Panc1 (cell line): ENCODE results near the gene ANKRD13A. TPM values are rescaled to one million over a fixed set of nuclear protein-coding genes. Genes with fewer than 3 reads are reported as not detected.

Experiments
- ATAC-seq: fragments of 200-7000 bp; cut with Tn5 transposase; 2 replicates; pipeline ENCODE4 v1.9.1; 2020; ENCODE audit warnings: mild to moderate bottlenecking, moderate library complexity
- BruUV-seq: library from RNA; stranded (reverse); fragments of 400-500 nt; replicated peaks from 2 replicates; lab custom pipeline; 2021; lab: Mats Ljungman, UMichigan
- CTCF ChIA-PET: fragments of 300-600 bp; sonication (Branson Sonifier 250); formaldehyde crosslinking; loops from one replicate; lab custom pipeline; 2022; ENCODE audit warnings: antibody characterized with exemption; lab: Charles Lee
- POLR2A ChIA-PET: fragments of 300-600 bp; sonication (Branson Sonifier 250); formaldehyde crosslinking; loops from one replicate; lab custom pipeline; 2022; ENCODE audit warnings: antibody characterized with exemption; lab: Charles Lee
- DNase-seq: peaks from one replicate; pipeline ENCODE4 v3.0.0-alpha.2; 2010; ENCODE audit warnings: low read depth, low spot score
- H3K27ac ChIP-seq: 2 replicates; pipeline ENCODE4 v1.5.1; 2011; ENCODE audit warnings: mild to moderate bottlenecking, low read length, inconsistent platforms
- H3K27me3 ChIP-seq: fragments of 200-500 bp; sonication (Bioruptor generic); 2 replicates; pipeline ENCODE4 v1.6.0; 2014; ENCODE audit warnings: low read length, inconsistent platforms; ENCODE audit not compliant: control insufficient read depth, insufficient read depth
- H3K36me3 ChIP-seq: fragments of 200-500 bp; sonication (Bioruptor generic); 2 replicates; pipeline ENCODE4 v1.5.1; 2014; ENCODE audit warnings: inconsistent platforms, mild to moderate bottlenecking, low read length, moderate library complexity; ENCODE audit not compliant: control insufficient read depth, insufficient read depth
- H3K4me1 ChIP-seq: 2 replicates; pipeline ENCODE4 v1.5.1; 2011; ENCODE audit warnings: inconsistent platforms, mild to moderate bottlenecking, low read length, moderate library complexity; ENCODE audit not compliant: control insufficient read depth, insufficient read depth
- H3K4me3 ChIP-seq, 2 experiments: 2 replicates each; pipeline ENCODE4 v1.5.1; 2011 to 2012; ENCODE audit warnings: low read depth in 2 of 2, low read length in 2 of 2, mild to moderate bottlenecking in 2 of 2, inconsistent platforms in 1 of 2, moderate library complexity in 1 of 2
- H3K9me3 ChIP-seq: fragments of 200-500 bp; sonication (Bioruptor generic); 2 replicates; pipeline ENCODE4 v1.5.1; 2014; ENCODE audit warnings: low read depth, mild to moderate bottlenecking, inconsistent platforms, low read length, moderate library complexity; ENCODE audit not compliant: control insufficient read depth, insufficient read depth
- CTCF ChIP-seq: fragments of 450-650 bp; IDR thresholded peaks from 2 replicates; pipeline ENCODE4 v1.5.1; 2017; ENCODE audit warnings: mild to moderate bottlenecking
- POLR2AphosphoS5 ChIP-seq: IDR thresholded peaks from 2 replicates; pipeline ENCODE4 v1.6.1; 2012; ENCODE audit warnings: mild to moderate bottlenecking, low read depth, low read length, moderate library complexity
- REST ChIP-seq, 2 experiments: IDR thresholded peaks; 2 replicates each; pipeline ENCODE4 v1.6.1; 2011 to 2012; ENCODE audit warnings: low read depth in 2 of 2, control low read depth in 1 of 2, low read length in 1 of 2, mild to moderate bottlenecking in 1 of 2, moderate library complexity in 1 of 2; ENCODE audit not compliant: insufficient read depth in 1 of 2
- SIN3A ChIP-seq: IDR thresholded peaks from 2 replicates; pipeline ENCODE4 v1.6.1; 2012; ENCODE audit warnings: low read depth, mild to moderate bottlenecking, low read length, moderate library complexity, borderline replicate concordance; ENCODE audit not compliant: insufficient read depth
- TCF7L2 ChIP-seq: IDR thresholded peaks from 2 replicates; pipeline ENCODE4 v1.6.1; 2011; ENCODE audit warnings: mild to moderate bottlenecking, low read depth, low read length, inconsistent platforms
- in situ Hi-C: cut with HindIII; loops from 2 replicates; pipeline ENCODE4 v1.10.0; 2016; ENCODE audit warnings: low sequenced_read_pairs, low pct_unique_long_range_greater_than_20kb
- intact Hi-C: fragments of 100-400 bp; cut with micrococcal nuclease; formaldehyde crosslinking; loops from one replicate; pipeline ENCODE4 v1.10.0; 2022; ENCODE audit not compliant: unreplicated experiment
- total RNA-seq: library from RNA; stranded (reverse); gene quantifications from one replicate; pipeline ENCODE4 v1.2.1, GENCODE V29; 2021; ENCODE audit not compliant: unreplicated experiment

The ANKRD13A gene
- total RNA-seq, 1 experiment from 2014 or later: 34.4 TPM

- POLR2A ChIA-PET: no interaction called here
- intact Hi-C loops (no loop called here), in situ Hi-C loops (no loop called here)
- Histone ChIP-seq H3K9me3 (no peaks in the 10 kb centered on the region), H3K4me1 (no peaks in the 10 kb centered on the region), H3K4me3 (no peak overlapping the region), H3K27ac (no peak overlapping the region), H3K36me3 (peaks cover 7% of the 10 kb centered on the region), H3K27me3 (no peaks in the 10 kb centered on the region)
- BruUV-seq: no TSS peak
- CTCF ChIA-PET: no interaction called here
- ATAC-seq (0 out of 2 replicates have a peak, but pooled peaks have one; percentile 47), DNase-seq (no peak)
- TF ChIP-seq REST (IDR thresholded peaks at IDR 0.05; ENCODE audit: insufficient read depth in 1 of 2, low read depth in 2 of 2, low read length in 1 of 2) (no peak), POLR2AphosphoS5 (no peak), TCF7L2 (no peak), CTCF (no peak), SIN3A (no peak)
Measured at GRCh38 chr12:109952160-109952858, 46.9 kb upstream of the ANKRD13A start.

GRCh38 chr12:109952873-109953272 is 46.4 kb upstream of the ANKRD13A start:
- ChIA-PET CTCF (no interaction called here), POLR2A (no interaction called here)
- in situ Hi-C loops: no loop called here
- peaks cover 7% of the 10 kb centered on the region for H3K36me3 ChIP-seq
- no TSS peak for BruUV-seq
- H3K27ac ChIP-seq: no peak overlapping the region
- no peak for TF ChIP-seq TCF7L2
- no peak for TF ChIP-seq REST (IDR thresholded peaks at IDR 0.05; ENCODE audit: insufficient read depth in 1 of 2, low read depth in 2 of 2, low read length in 1 of 2)
- H3K4me1 ChIP-seq: no peaks in the 10 kb centered on the region
- intact Hi-C loops: no loop called here
- DNase-seq: no peak
- no peaks in the 10 kb centered on the region for H3K9me3 ChIP-seq
- no peaks in the 10 kb centered on the region for H3K27me3 ChIP-seq
- no peak for ATAC-seq
- no peak overlapping the region for H3K4me3 ChIP-seq
